ENCODE measurements around the gene ZNF37A. TPM values are rescaled to one million over a fixed set of nuclear protein-coding genes. Genes with fewer than 3 reads are reported as not detected.

ZNF37A gene
- total and polyA plus RNA-seq, 2 experiments from 2014 or later = 8.7 to 12.2 TPM

- DNase-seq (ENCODE audit: low spot score) = no peak
- Mint-ChIP-seq H3K9me3 (peaks cover 95% of the 10 kb centered on the region), H3K4me1 (no peaks in the 10 kb centered on the region), H3K4me3 (no peak overlapping the region), H3K27ac (no peak overlapping the region), H3K36me3 (ENCODE audit: low read depth) (peaks cover 51% of the 10 kb centered on the region), H3K27me3 (ENCODE audit: insufficient read depth, low read depth, poor library complexity) (peaks cover 4% of the 10 kb centered on the region)
- Histone ChIP-seq H4K20me1 (replicated peaks; ENCODE audit: insufficient read depth) (no peaks in the 10 kb centered on the region), H3K4me2 (no peak overlapping the region), H3K27ac (ENCODE audit: low read depth) (no peak overlapping the region), H3K79me2 (replicated peaks; ENCODE audit: insufficient read depth) (no peaks in the 10 kb centered on the region), H3K27me3 (ENCODE audit: insufficient read depth) (no peaks in the 10 kb centered on the region), H2AFZ (no peak overlapping the region), H3K4me1 (ENCODE audit: insufficient read depth) (no peaks in the 10 kb centered on the region), H3K9me2 (ENCODE audit: insufficient read depth) (no peaks in the 10 kb centered on the region), H3K4me3 (no peak overlapping the region), H3F3A (replicated peaks; ENCODE audit: low read depth) (no peaks in the 10 kb centered on the region), H3K36me3 (ENCODE audit: insufficient read depth) (peaks cover 5% of the 10 kb centered on the region; the same call in 1 of the 2 replicates)
- no peak for ATAC-seq
- no peak for TF ChIP-seq ZNF331 (CRISPR knock-in tag; IDR thresholded peaks at IDR 0.05; ENCODE audit: low read depth)
- no peak for TF ChIP-seq REST (IDR thresholded peaks at IDR 0.05; ENCODE audit: unreplicated experiment)
- TF ChIP-seq ZNF462 (CRISPR knock-in tag; IDR thresholded peaks at IDR 0.05) = no peak
- no peak for TF ChIP-seq CREB1 (CRISPR knock-in tag; IDR thresholded peaks at IDR 0.05; ENCODE audit: low read depth)
- TF ChIP-seq ZNF114 (CRISPR knock-in tag; IDR thresholded peaks at IDR 0.05) = no peak
- TF ChIP-seq POLR2AphosphoS5 (IDR thresholded peaks at IDR 0.05; ENCODE audit: low read depth) = no peak
- TF ChIP-seq STAT1 (IDR thresholded peaks at IDR 0.05; ENCODE audit: unreplicated experiment) = no peak
- TF ChIP-seq EZH2phosphoT487 (IDR thresholded peaks at IDR 0.05; ENCODE audit: unreplicated experiment) = no peak
- TF ChIP-seq CTCF (conservative IDR thresholded peaks at IDR 0.05; ENCODE audit: low read depth in 2 of 2) = no peak
- no peak for TF ChIP-seq EZH2 (IDR thresholded peaks at IDR 0.05; ENCODE audit: low read depth, unreplicated experiment)
- no peak for TF ChIP-seq JUNB (IDR thresholded peaks at IDR 0.05; ENCODE audit: unreplicated experiment)
- TF ChIP-seq NANOG (IDR thresholded peaks at IDR 0.05; ENCODE audit: borderline replicate concordance) = no peak
- TF ChIP-seq ETS1 (IDR thresholded peaks at IDR 0.05) = no peak
Measured at GRCh38 chr10:38143587-38143986, 49.5 kb downstream of the ZNF37A start.

Measured in GM23338 (cell line).